Activated CD8-positive, alpha-beta memory T cell treated with anti-CD3 and anti-CD28 coated beads, Interleukin-2, amount 50 U/mL, for 48 hours (primary cell): ENCODE measurements around the gene EYS.

Experiments
- DNase-seq: peaks from one replicate; pipeline ENCODE4 v3.0.0-alpha.2; 2020

Gene EYS

GRCh38 chr6:65199121-65199520 lies 507.9 kb downstream of the EYS start:
- DNase-seq, result no peak

DNA sequence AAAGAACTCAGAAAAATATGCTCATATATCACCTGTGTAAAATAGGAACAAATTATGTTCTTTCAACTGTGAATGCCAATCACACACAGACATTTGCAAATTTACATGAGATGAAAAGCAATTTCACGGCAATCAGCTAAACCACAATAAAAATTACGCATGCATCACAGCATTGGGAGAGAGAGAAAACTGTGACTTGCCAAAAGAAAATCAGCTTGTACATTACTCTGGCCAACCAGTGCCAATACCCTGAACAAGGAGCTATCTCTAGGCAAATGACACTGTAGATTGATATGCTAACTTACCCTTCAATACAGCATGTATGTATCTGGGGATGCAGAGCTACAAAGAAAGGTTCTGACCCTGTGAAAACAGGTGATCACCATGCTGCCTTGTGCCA lies 515.6 kb downstream of the EYS start:
- no peak for DNase-seq

DNA sequence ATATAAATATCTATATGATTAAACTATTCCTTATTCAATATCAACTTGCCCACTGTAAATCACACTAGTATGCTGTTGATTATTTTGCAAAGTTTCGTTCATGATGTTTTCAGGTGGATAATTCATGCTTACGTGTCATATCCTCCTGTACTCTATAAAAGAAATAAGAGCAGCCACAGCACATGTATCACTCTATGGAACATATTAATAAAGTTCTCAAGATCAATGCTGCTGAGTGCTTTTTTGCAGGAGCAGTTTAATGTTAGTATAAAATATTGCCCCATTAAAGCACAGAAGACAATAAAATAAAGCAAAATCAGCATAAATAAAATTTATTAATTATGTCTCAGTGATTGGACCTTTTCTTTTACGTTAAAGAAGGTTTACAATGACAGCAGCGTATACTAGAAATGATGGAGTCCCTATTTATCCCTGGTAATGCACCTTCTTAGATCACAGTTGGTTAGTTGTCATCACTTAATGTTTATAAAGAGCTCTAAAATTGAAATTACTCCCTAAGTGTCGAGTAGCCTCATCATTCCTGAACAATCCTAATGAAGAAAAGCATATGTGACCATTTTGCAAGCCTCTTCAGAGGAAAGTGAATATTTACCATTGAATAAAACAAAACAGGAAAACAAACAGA lies 517.7 kb downstream of the EYS start:
- no peak for DNase-seq

DNA sequence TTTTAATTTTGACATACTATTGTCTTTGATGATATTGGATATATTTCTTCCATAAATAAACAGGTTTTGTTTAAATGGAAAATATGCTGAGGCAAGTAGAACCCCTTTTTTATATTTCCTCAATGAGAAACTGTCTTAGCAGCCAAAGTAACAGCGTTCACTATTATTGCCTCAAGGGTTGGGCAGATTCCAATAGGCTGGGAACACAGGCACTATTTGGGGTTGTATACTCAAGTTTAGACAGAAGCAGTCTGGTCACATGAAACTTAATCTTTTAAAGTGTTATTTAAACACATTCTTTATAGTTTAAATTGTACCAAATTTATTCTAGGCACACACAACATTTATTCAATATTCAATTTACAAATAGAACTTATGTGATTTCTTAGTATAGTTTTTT lies 520.2 kb downstream of the EYS start:
- DNase-seq, result no peak

DNA sequence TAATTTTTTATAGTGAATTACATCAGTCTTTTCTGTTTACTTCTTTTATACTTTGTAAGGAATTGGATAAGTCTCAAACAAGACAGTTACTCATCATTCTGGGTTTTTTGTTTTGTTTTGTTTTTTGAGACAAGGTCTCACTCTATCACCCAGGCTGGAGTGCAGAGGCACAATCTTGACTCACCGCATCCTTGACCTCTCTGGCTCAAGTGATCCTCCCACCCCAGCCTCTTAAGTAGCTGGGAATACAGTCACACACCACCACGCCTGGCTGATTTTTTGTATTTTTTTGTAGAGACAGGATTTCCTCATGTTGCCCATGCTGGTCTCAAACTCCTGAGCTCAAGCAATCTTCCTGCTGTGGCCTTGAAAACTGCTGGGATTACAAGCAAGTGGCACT lies 524.3 kb downstream of the EYS start:
- no peak for DNase-seq

- no peak for DNase-seq
These were observed 536.8 kb downstream of the EYS start for GRCh38 chr6:65170273-65170672.

DNA sequence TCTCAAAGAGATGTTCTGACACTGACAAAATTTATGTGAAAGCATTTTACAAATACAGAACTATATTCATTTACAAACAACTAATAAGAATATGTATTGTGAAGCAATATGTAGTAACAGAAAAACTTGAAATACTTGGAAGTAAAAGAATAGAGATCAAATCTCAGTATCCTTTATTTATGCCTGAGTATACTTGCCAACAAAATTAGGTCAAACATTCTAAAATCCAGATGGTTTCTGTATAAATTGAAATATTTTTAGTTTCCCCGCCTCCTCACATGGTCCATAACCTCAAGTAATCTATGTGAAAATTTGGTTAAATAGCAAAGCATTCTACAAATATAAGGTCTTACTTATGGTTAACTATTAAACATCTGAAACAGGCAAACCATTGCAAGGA lies 545.4 kb downstream of the EYS start:
- no peak for DNase-seq

DNA sequence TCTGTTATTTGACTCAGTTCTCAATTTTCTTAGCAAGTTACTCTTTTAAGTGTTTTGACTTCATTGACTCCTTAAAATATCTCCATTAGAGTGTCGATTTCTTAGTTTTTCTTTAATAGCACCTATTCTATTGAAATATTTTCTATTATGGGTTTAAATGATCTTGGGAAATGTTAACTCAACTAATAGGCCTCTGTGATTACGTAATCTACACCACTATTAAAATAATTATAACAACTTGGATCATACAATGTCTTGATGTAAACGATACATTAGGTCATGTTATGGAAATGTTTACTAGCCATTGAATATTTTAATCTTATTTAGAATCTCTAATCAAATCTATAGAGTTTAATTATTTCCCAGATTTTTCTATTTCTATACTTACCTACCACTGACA lies 550.0 kb downstream of the EYS start:
- no peak for DNase-seq

GRCh38 chr6:65155083-65155482 lies 551.9 kb downstream of the EYS start:
- no peak for DNase-seq

- no peak for DNase-seq
These were observed 557.2 kb downstream of the EYS start for GRCh38 chr6:65149841-65150240.

GRCh38 chr6:65148839-65149238 lies 558.2 kb downstream of the EYS start:
- DNase-seq, result no peak

- DNase-seq, result no peak
These were observed 571.5 kb downstream of the EYS start for GRCh38 chr6:65135567-65135966.

DNA sequence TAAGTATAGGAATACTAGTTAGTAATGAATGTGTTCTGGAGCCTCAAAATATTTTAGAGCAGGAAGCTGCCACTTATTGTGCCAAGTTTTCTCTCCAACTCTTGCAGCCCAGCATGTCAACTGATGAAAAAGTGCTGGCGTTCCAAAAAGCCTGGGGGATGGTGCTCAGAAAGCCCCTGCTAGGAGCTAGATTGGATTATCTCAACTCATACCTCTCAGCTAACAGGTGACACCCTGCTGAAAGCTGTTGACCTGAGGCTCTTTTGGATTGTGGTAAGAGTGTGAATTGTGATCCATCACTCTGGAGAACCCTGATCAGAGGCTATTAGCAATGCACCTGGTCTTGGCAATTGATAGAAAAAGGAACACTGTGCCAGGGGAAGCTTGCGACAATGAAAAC lies 580.4 kb downstream of the EYS start:
- no peak for DNase-seq

GRCh38 chr6:65123521-65123920 lies 583.5 kb downstream of the EYS start:
- no peak for DNase-seq

DNA sequence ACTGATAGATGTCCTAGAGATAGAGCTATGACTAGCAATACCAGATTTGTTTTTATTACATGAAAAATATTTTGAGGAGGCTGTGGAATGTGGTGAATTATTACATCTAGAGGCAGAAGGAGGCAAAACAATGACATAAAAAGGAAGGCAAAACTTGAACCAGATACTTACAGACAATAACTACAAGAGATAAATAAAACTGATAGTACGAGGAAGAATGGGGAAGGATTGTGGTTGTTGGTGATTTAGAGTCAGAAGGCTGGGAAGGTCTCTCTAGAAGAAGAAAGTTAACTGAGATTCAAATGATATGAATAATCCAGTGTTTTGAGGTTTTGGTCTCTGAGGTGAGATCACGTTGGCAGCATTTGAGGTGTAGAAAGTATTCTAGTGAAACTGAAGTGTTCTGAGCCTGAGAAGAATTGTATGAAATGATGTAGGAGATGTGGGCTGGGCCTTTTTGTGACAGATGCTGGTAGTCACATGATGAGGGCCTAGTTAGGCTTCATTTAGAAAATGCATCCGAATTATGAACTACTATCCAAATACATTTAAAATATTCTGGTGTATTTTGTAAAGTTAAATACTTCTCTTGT lies 589.1 kb downstream of the EYS start:
- DNase-seq, result no peak

DNA sequence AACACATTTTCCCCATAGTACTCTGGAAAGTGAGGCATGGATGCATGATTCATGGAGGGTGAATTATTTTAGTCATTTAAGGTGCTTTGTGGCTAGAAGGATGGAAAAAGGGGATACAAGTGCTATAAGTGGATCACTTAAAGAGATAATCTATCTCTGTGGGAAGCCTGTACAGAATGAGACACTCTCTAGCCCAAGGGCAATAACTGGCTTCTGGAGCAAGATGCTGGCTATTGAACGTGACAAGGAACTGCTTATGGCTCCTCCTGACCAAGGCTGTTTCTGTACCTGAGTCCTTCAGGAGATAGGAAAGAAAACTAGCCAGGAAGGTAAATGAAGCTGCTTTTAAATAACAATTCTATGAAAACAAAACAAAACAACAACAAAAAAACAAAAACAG lies 590.7 kb downstream of the EYS start:
- no peak for DNase-seq

GRCh38 chr6:65113581-65113980 lies 593.4 kb downstream of the EYS start:
- no peak for DNase-seq

GRCh38 chr6:65112435-65112834 lies 594.6 kb downstream of the EYS start:
- DNase-seq, result no peak

DNA sequence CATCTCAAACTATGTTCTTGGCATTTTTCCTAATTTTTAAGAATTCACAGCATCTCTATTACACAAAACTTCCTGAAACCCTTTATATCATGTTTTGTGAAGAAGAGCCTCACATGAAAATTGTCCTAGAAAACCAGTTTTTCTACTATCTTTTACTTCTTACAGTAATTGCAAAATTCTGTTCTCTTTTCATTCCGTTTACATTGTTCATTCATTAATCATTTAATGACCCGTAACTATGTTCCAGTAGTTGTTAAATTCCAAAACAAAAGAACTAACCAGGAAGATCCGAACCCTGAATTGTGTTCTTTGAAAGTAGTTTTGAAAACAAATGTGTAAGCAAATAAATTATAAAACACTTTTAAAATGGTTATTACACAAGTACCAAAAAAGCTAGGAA lies 597.0 kb downstream of the EYS start:
- DNase-seq, result no peak

- DNase-seq, result no peak
These were observed 608.7 kb downstream of the EYS start for GRCh38 chr6:65098349-65098748.

DNA sequence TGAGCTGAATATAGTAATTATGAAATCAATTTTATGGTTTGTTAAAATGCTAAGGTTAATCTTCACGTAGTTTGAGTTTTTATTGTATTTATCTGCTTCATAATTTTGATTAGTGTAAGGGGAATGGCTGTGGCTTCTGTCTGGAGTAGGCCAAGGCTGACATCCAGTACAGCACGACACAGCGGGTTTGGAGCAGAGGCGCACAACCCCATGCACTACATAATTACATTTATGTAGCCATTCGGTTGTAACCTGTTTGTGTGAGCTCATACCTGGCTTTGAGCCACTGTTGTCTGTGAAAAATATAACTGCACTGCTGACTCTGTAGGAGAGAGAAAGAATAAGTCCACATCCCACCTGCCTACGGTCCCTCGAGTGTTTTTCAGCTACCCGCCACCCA lies 615.5 kb downstream of the EYS start:
- no peak for DNase-seq

- DNase-seq, result no peak
These were observed 618.5 kb downstream of the EYS start for GRCh38 chr6:65088575-65088974.

DNA sequence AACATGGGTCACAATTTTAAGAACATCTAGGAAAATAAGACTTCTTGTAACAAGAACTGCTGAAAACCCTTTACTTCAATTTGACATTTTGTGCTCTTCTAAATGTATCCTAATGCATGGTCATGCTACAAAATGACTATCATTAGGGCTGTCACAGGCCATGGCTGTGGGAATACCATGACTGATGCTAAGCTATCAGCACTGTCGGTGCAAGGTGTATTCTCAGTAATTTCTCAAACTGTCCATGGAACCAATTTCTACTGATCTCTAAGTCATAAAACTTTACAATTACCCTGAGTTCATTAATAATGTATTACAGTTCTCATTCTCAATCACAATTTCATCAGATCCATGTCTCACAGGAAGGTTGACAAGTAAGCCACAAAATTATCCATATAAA lies 625.3 kb downstream of the EYS start:
- DNase-seq, result no peak

DNA sequence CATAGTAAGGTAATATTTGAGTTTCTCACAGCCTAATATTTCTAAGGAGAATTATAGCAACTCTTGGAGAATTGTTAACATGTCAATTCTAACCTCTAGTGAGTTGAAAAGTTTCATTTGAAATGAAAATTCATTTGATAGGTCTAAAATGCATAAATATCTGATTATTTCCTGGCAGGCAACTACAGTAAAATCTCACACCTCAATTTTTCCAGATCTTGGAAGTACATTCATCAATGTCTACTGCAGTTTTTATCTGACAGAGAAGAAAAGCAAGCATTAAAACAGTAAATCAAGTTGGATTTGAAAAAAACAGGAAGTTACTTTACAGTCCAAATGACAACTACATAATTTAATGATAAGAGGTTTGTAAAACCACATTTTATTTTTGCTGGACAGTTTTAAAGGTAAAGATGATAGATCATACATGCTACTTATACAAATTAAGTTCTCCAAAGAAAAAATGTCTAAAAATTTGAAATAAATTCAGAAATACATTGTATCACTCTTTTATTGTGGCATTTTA lies 631.3 kb downstream of the EYS start:
- DNase-seq, result no peak

DNA sequence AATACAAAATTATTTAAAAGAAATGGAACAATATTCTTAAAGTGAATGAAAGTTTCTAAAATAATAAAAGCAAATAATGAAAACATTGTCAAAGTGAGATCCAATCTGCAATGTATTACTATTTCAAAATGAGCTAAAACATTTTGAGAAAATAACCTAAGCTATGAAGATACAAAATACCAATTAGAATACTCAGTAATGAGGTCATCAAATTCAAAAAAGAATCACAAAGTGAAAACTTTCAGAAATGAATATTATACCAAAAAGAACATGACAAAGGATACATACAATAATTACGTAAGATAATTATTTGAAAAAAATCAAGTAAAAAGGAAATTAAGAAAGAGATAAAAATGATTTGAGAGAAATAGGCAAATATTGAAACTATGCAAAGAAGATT lies 634.5 kb downstream of the EYS start:
- no peak for DNase-seq
